Smooth muscle cell (in vitro differentiated cells): ENCODE data around the gene BANK1. TPM values are rescaled to one million over a fixed set of nuclear protein-coding genes. Genes with fewer than 3 reads are reported as not detected.

Experiments
- DNase-seq: peaks from one replicate; lab custom pipeline; 2025; ENCODE audit not compliant: unreplicated experiment; lab: John Stamatoyannopoulos, UW
- H2AFZ ChIP-seq: fragments of 200-600 bp; sonication (generic); 2 replicates; pipeline ENCODE4 v1.6.0; 2016; ENCODE audit warnings: antibody characterized with exemption, low read depth, mild to moderate bottlenecking
- H3F3A ChIP-seq: fragments of 200-600 bp; sonication (generic); 2 replicates; pipeline ENCODE4 v1.6.0; 2017; ENCODE audit warnings: antibody characterized with exemption, low read depth
- H3K27ac ChIP-seq: fragments of 200-600 bp; sonication (generic); 2 replicates; pipeline ENCODE4 v1.5.1; 2016; ENCODE audit warnings: low read depth, mild to moderate bottlenecking
- H3K27me3 ChIP-seq: fragments of 200-600 bp; sonication (generic); 2 replicates; pipeline ENCODE4 v1.6.1; 2016; ENCODE audit warnings: low read depth, mild to moderate bottlenecking
- H3K36me3 ChIP-seq: fragments of 200-600 bp; sonication (generic); 2 replicates; pipeline ENCODE4 v1.5.1; 2016; ENCODE audit warnings: low read depth
- H3K4me1 ChIP-seq: fragments of 200-600 bp; sonication (generic); 2 replicates; pipeline ENCODE4 v1.5.1; 2016; ENCODE audit warnings: low read depth
- H3K4me2 ChIP-seq: fragments of 200-600 bp; sonication (generic); 2 replicates; pipeline ENCODE4 v1.6.0; 2016; ENCODE audit warnings: mild to moderate bottlenecking
- H3K4me3 ChIP-seq: fragments of 200-600 bp; sonication (generic); 2 replicates; pipeline ENCODE4 v1.5.1; 2016; ENCODE audit warnings: mild to moderate bottlenecking
- H3K79me2 ChIP-seq: fragments of 200-600 bp; sonication (generic); 2 replicates; pipeline ENCODE4 v1.6.0; 2016; ENCODE audit warnings: low read depth, mild to moderate bottlenecking
- H3K9ac ChIP-seq: fragments of 200-600 bp; sonication (generic); 2 replicates; pipeline ENCODE4 v1.6.0; 2016; ENCODE audit warnings: low read depth
- H3K9me3 ChIP-seq: fragments of 200-600 bp; sonication (generic); replicated peaks from 2 replicates; pipeline ENCODE4 v1.5.1; 2016; ENCODE audit warnings: low read depth
- H4K20me1 ChIP-seq: fragments of 200-600 bp; sonication (generic); 2 replicates; pipeline ENCODE4 v1.6.0; 2016; ENCODE audit warnings: low read depth
- CTCF ChIP-seq: fragments of 200-600 bp; sonication (generic); IDR thresholded peaks from 2 replicates; pipeline ENCODE4 v1.5.1; 2017; ENCODE audit warnings: borderline replicate concordance, mild to moderate bottlenecking, antibody characterized with exemption; ENCODE audit not compliant: insufficient read depth, poor library complexity, severe bottlenecking
- WGBS: methylation state at CpG from one replicate; pipeline ENCODE4 v1.1.7; 2016; ENCODE audit warnings: low lambda C conversion rate; 5-methylcytosine and 5-hydroxymethylcytosine counted together
- polyA plus RNA-seq: library from polyadenylated mRNA; unstranded; fragments of >200 nt; fragmentation: Nextera tagmentation; extraction: Ambion mirVana; gene quantifications from 2 replicates; pipeline ENCODE4 v1.2.1, GENCODE V29; 2016
- total RNA-seq: library from RNA; depleted of rRNA; stranded (reverse); fragments of >200 nt; gene quantifications from 2 replicates; pipeline ENCODE4 v1.2.3, GENCODE V29; 2014

Gene BANK1
- total and polyA plus RNA-seq, 2 experiments from 2014 or later, result 0.54 to 1.5 TPM

- DNase-seq, result no peak
- Histone ChIP-seq H3K9ac (no peak overlapping the region), H2AFZ (no peak overlapping the region), H3F3A (no peaks in the 10 kb centered on the region), H3K4me1 (no peaks in the 10 kb centered on the region), H3K27ac (no peak overlapping the region), H3K4me2 (no peak overlapping the region), H3K27me3 (no peaks in the 10 kb centered on the region), H3K79me2 (no peaks in the 10 kb centered on the region), H4K20me1 (no peaks in the 10 kb centered on the region), H3K4me3 (no peak overlapping the region), H3K36me3 (no peaks in the 10 kb centered on the region), H3K9me3 (no peaks in the 10 kb centered on the region)
- TF ChIP-seq CTCF, result no peak
- WGBS, result 84% methylated on average over 2 of the region's 2 CpGs
These were observed 217.5 kb downstream of the BANK1 start for GRCh38 chr4:102007959-102008425.

GRCh38 chr4:102008711-102009110 is 218.2 kb downstream of the BANK1 start:
- Histone ChIP-seq H3K36me3 (no peaks in the 10 kb centered on the region), H3K79me2 (no peaks in the 10 kb centered on the region), H3K9me3 (no peaks in the 10 kb centered on the region), H4K20me1 (no peaks in the 10 kb centered on the region), H3K27ac (no peak overlapping the region), H3K4me3 (no peak overlapping the region), H3K4me1 (no peaks in the 10 kb centered on the region), H3F3A (no peaks in the 10 kb centered on the region), H3K4me2 (no peak overlapping the region), H3K27me3 (no peaks in the 10 kb centered on the region), H2AFZ (no peak overlapping the region), H3K9ac (no peak overlapping the region)
- DNase-seq, result no peak
- WGBS, result 89% methylated on average over 3 of the region's 3 CpGs
- no peak for TF ChIP-seq CTCF

GRCh38 chr4:102022343-102022742 is 231.8 kb downstream of the BANK1 start:
- TF ChIP-seq CTCF, result no peak
- H3K27ac ChIP-seq, result no peak overlapping the region
- H3K4me1 ChIP-seq, result no peaks in the 10 kb centered on the region
- 86% methylated on average over 2 of the region's 2 CpGs for WGBS
- no peaks in the 10 kb centered on the region for H3K27me3 ChIP-seq
- H3K4me2 ChIP-seq, result no peak overlapping the region
- no peak overlapping the region for H3K4me3 ChIP-seq
- H3F3A ChIP-seq, result no peaks in the 10 kb centered on the region
- H3K9ac ChIP-seq, result no peak overlapping the region
- H4K20me1 ChIP-seq, result no peaks in the 10 kb centered on the region
- no peaks in the 10 kb centered on the region for H3K9me3 ChIP-seq
- no peaks in the 10 kb centered on the region for H3K79me2 ChIP-seq
- H3K36me3 ChIP-seq, result no peaks in the 10 kb centered on the region
- H2AFZ ChIP-seq, result no peak overlapping the region
- no peak for DNase-seq

- no peak for DNase-seq
- Histone ChIP-seq H3K27me3 (no peaks in the 10 kb centered on the region), H2AFZ (no peak overlapping the region), H3K79me2 (no peaks in the 10 kb centered on the region), H3F3A (no peaks in the 10 kb centered on the region), H4K20me1 (no peaks in the 10 kb centered on the region), H3K4me1 (no peaks in the 10 kb centered on the region), H3K27ac (no peak overlapping the region), H3K9ac (no peak overlapping the region), H3K9me3 (no peaks in the 10 kb centered on the region), H3K4me2 (no peak overlapping the region), H3K4me3 (no peak overlapping the region), H3K36me3 (no peaks in the 10 kb centered on the region)
- 97% methylated on average over 4 of the region's 4 CpGs for WGBS
- TF ChIP-seq CTCF, result no peak
These were observed 237.4 kb downstream of the BANK1 start for GRCh38 chr4:102027961-102028360.
